Kidney (tissue), 14 donors: Measurements from ENCODE around the gene EIF2B2. TPM values are rescaled to one million over a fixed set of nuclear protein-coding genes. Genes with fewer than 3 reads are reported as not detected.

ENCODE experiments used
- DNase-seq, 5 donors: peaks; one replicate each; pipeline ENCODE4 v3.0.0-alpha.2; 2013 to 2020
- FAIRE-seq: peaks from 2 replicates; lab custom pipeline; 2012; peaks lifted over from hg19 to GRCh38; lab: Jason Lieb, UNC
- H3K27ac ChIP-seq, 2 donors: one replicate each; pipeline ENCODE4 v1.7.0; 2013; ENCODE audit warnings: low read depth in 2 of 2, low read length in 2 of 2, inconsistent platforms in 1 of 2
- H3K27me3 ChIP-seq: one replicate; pipeline ENCODE4 v1.7.1; 2013; ENCODE audit warnings: low read length, inconsistent platforms; ENCODE audit not compliant: control insufficient read depth, insufficient read depth
- H3K36me3 ChIP-seq, 3 donors: one replicate each; pipeline versions ENCODE4 v1.7.0 to v1.7.1; 2013; ENCODE audit warnings: low read length in 3 of 3, control low read depth in 1 of 3, inconsistent platforms in 1 of 3; ENCODE audit not compliant: insufficient read depth in 3 of 3, control insufficient read depth in 2 of 3
- H3K4me1 ChIP-seq, 3 donors: one replicate each; pipeline versions ENCODE4 v1.7.0 to v1.7.1; 2013; ENCODE audit warnings: low read length in 3 of 3, inconsistent platforms in 1 of 3, low read depth in 1 of 3; ENCODE audit not compliant: control insufficient read depth in 2 of 3, insufficient read depth in 2 of 3
- H3K4me3 ChIP-seq, 3 donors: one replicate each; pipeline versions ENCODE4 v1.7.0 to v1.8.1; 2013; ENCODE audit warnings: low read length in 3 of 3, control low read depth in 1 of 3, inconsistent platforms in 1 of 3
- H3K9ac ChIP-seq, 3 donors: one replicate each; pipeline versions ENCODE4 v1.7.0 to v1.7.1; 2013; ENCODE audit warnings: low read length in 3 of 3, control low read depth in 1 of 3, inconsistent platforms in 1 of 3
- H3K9me3 ChIP-seq, 3 donors: one replicate each; pipeline versions ENCODE4 v1.7.0 to v1.7.1; 2013; ENCODE audit warnings: low read length in 3 of 3, control low read depth in 1 of 3, inconsistent platforms in 1 of 3; ENCODE audit not compliant: control insufficient read depth in 2 of 3, insufficient read depth in 1 of 3
- intact Hi-C: fragments of 100-400 bp; cut with DNase I; formaldehyde crosslinking; loops from one replicate; pipeline ENCODE4 v1.11.1; 2022
- polyA plus RNA-seq: library from polyadenylated mRNA; stranded (reverse); fragments of 350-450 nt; fragmentation: Illumina TruSeq; extraction: RNeasy Lipid Tissue Mini Kit (QIAGEN cat#74804); gene quantifications from one replicate; pipeline ENCODE4 v1.2.3, GENCODE V29; 2014; ENCODE audit warnings: low read depth, low replicate concordance; ENCODE audit not compliant: insufficient read depth
- total RNA-seq: library from RNA; stranded (reverse); fragmentation: NEBNext Ultra II Directional; extraction: Animal tissue kit (Norgen Biotek cat#: 25700); gene quantifications from one replicate; pipeline ENCODE4 v1.2.1, GENCODE V29; 2021
- TF ChIP-seq, protein P1 (sequence below): IDR thresholded peaks from 3 replicates; pipeline ENCODE4 v1.5.1; 2012; ENCODE audit warnings: mild to moderate bottlenecking, moderate library complexity, borderline replicate concordance; ENCODE audit not compliant: insufficient read depth; ENCODE audit errors: extremely low read depth
- donor health status: control.
- donor health status: control.
- donor health status: control.
- donor health status: control.
- donor health status: control.
- donor health status: DM: yes; HTN: yes; CAD: no.
- donor health status: Normal renal cell carcinoma (clear cell type).

Gene EIF2B2
- total and polyA plus RNA-seq, 2 donors from 2014 or later = 44.0 to 60.6 TPM

- Histone ChIP-seq H3K9ac (no peak overlapping the region), H3K9me3 (no peaks in the 10 kb centered on the region), H3K27ac (no peak overlapping the region), H3K4me1 (peaks cover 0 to 5% (median 3%) of the 10 kb centered on the region in 3 donors), H3K27me3 (no peaks in the 10 kb centered on the region), H3K4me3 (no peak overlapping the region), H3K36me3 (no peaks in the 10 kb centered on the region)
- DNase-seq (peak in 1 of 5 donors; percentile 11), FAIRE-seq (no peak)
- TF ChIP-seq, protein P1, sequence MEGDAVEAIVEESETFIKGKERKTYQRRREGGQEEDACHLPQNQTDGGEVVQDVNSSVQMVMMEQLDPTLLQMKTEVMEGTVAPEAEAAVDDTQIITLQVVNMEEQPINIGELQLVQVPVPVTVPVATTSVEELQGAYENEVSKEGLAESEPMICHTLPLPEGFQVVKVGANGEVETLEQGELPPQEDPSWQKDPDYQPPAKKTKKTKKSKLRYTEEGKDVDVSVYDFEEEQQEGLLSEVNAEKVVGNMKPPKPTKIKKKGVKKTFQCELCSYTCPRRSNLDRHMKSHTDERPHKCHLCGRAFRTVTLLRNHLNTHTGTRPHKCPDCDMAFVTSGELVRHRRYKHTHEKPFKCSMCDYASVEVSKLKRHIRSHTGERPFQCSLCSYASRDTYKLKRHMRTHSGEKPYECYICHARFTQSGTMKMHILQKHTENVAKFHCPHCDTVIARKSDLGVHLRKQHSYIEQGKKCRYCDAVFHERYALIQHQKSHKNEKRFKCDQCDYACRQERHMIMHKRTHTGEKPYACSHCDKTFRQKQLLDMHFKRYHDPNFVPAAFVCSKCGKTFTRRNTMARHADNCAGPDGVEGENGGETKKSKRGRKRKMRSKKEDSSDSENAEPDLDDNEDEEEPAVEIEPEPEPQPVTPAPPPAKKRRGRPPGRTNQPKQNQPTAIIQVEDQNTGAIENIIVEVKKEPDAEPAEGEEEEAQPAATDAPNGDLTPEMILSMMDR = no peak
- intact Hi-C loops = no loop called here
Measured at GRCh38 chr14:75053396-75054291, 50.9 kb downstream of the EIF2B2 start.

- H3K9me3 ChIP-seq = no peaks in the 10 kb centered on the region
- no peak overlapping the region for H3K9ac ChIP-seq
- peaks cover 0 to 3% (median under 1%) of the 10 kb centered on the region in 3 donors for H3K4me1 ChIP-seq
- no peaks in the 10 kb centered on the region for H3K36me3 ChIP-seq
- H3K27me3 ChIP-seq = no peaks in the 10 kb centered on the region
- FAIRE-seq (no peak), DNase-seq (no peak)
- H3K27ac ChIP-seq = no peak overlapping the region
- TF ChIP-seq, protein P1 = no peak
- H3K4me3 ChIP-seq = no peak overlapping the region
- intact Hi-C loops = no loop called here
Measured at GRCh38 chr14:75054421-75054820, 51.7 kb downstream of the EIF2B2 start.

GRCh38 chr14:75059642-75060041 is 56.9 kb downstream of the EIF2B2 start:
- Histone ChIP-seq H3K36me3 (no peaks in the 10 kb centered on the region), H3K4me1 (peaks cover 0 to 7% (median 4%) of the 10 kb centered on the region in 3 donors), H3K9me3 (no peaks in the 10 kb centered on the region), H3K27me3 (no peaks in the 10 kb centered on the region), H3K27ac (no peak overlapping the region), H3K9ac (no peak overlapping the region), H3K4me3 (no peak overlapping the region)
- intact Hi-C loops = no loop called here
- TF ChIP-seq, protein P1 = no peak
- FAIRE-seq (no peak), DNase-seq (peak in 1 of 5 donors; percentile 25)
